NCI-H2171 (cell line): ENCODE data around the gene TMPRSS7.

Experiments used
- DNase-seq: peaks from one replicate; lab custom pipeline; 2025; lab: John Stamatoyannopoulos, UW

Gene TMPRSS7

DNA sequence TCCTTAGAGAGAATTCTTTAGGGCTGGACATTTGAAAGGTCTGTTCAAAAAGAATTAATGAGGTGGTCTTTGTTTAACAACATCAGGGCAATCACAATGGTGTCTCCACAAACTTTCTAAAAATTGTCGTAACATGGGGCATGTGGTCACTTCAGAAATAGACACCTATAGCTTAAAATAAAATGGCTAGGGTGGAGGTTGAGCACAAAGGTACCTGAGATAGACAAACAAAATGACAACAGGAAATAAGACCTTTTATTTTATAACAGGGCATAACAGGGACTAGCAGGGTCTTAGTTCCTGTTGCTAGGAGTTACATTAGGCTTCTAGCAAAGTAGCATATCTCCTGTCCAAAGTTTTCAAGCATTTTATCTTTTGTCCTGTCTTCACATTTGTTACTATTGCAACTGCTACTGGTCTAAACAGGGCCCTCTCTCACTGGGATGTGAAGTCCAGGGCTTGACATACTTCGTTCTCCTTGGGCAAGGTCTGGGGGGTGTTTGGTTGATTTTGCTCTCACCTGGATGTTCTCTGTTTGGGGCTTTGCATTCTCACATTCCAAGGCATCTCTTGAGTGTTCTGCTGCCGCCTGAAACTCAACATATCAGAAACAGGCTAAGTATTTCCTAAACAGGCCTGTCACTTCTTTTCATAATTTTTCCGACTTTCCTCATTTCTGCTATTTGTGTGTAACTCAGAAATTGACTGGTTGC is 95.5 kb downstream of the TMPRSS7 start:
- DNase-seq: no peak

DNA sequence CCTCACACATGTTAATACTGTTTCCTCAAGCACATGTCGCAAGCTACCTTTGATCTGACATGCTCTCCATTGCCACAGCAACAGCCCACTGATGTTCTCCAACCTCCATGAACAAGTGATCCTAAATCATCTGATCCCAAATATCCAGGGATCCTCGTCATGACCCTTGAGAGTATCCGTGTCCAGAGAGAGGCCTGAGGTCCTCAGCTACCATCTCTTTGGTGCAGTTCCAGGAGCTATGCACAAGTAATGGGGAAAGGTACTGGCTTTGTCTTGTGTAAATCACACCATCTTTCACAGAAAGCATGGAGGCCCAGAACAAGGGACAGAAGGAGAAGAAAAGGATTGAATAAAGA is 96.1 kb downstream of the TMPRSS7 start:
- no peak for DNase-seq
